ENCODE data around the gene RHOBTB3.
"Not testable (repeated sequence)": the region's sequence is repeated elsewhere in the genome, so short reads cannot be mapped to it uniquely, and the experiment has no call there.

RHOBTB3 gene

DNA sequence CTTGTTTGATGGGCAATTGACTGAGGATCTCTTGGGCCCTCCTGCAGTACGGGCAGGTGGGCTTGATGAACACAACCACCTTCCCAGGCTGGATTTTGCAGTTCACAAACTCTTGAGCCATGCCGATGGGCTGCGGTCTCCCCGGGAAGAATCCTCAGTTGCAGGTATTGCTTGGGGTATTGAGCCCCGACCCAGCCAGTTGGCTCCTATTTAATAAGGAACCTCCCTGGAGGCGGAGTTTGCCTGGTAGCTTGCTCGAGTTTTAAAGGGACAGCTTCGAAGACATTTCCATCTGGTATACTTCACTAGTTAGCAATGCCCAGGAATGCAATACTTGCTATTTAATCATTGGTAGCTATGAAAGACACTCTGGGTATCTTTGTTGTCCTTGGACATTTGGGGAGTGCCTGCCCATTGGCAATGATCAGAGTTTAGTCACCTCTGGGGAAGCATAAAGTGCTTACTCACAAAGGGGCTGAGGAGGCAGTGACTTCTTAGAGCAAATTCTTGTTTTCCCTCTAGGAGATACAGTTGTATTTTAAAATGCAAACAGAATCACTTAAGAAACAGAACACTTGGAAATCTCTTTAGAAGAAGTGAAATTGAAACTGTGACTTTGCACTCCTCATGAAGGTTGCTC is 91.5 kb downstream of the RHOBTB3 start, which contains the start of gene GLRX:
Gene GLRX, minus strand, starts transcription at position 185 of the 640 bp plus-strand sequence. Its CDS starts 64 bp downstream, at position 121.
- no peak for DNase-seq

GRCh38 chr5:95823218-95823737 is 92.1 kb downstream of the RHOBTB3 start:
- no peak for DNase-seq

GRCh38 chr5:95823738-95824609 is 92.8 kb downstream of the RHOBTB3 start:
- DNase-seq = no peak

DNA sequence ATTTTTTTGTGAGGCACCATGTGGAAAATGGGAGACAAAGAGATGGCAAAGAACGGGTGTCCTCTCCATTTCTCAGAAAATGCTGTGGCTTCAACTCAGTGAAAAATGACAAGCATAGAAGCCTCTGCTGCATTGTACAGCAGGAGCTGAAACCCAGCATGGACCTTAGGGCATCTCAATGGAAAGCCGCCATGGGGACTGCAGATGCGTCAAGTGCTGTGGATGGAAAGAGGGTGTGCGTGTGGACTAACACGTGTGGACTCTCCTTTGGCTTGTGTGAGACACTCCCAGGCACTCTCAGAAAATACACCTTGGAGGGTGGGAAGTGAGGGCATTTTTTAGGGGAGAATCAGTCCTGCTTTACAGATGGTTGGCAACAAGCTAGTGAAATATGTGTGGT is 93.6 kb downstream of the RHOBTB3 start:
- DNase-seq = no peak

DNA sequence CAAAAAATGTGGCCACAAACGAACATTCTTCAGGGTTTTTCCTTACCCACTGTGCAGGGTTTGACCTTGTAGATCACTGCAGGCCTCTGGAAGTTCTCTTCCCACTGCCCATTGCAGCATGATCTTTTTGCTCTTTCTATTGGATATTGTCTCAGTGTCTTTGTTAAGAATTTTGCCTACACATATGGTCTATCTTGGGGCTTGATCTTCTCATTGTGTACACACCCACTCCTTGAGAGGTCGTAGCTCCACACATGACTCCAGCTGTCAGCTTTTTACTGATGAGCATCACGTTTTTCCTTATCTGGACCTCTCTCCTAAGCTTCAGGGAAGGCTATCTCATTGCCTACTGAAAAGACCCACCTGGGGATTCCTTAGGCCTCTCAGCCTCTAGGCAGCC is 94.4 kb downstream of the RHOBTB3 start:
- no peak for DNase-seq

DNA sequence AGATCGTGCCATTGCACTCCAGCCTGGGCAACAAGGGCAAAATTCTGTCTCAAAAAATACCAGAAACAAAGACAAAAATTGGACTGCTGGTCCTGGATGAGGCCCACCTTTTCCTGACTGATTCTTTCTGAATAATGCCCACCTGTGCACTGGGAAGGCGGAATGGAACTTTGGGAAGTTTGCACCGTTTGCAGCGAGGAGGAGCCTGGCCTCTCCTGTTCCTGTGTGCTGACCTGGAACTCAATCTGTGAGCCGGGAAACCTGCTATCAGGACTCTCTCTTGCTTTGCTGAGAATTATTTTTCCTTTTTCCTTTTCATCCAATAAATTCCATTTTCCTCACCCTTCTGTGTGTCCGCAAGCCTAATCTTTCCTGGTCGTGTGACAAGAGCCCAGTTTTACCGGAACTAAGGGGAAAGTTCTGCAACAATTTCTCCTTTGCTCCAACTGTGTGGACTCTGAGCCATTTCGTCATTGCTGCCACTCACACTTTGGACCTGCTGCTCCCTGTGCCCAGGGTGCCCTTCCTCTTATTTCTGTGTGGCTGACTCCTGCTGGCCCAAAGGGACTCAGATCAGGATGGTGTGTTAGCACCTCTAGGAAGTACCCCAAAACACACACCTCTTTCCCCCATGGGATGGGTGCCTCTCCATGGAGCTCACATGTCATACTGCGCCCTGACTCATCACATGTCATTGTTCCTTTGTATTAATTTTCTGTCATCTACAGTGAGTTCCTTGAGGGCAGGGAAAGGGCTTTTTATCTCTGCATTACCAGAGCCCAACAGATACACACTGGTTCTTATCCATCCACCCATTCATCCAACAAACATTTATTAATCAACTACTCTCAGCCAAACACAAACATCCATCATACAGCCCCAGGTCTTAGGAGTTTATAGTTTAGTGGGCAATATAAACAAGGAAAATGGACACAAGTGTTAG is 96.1 kb downstream of the RHOBTB3 start:
- DNase-seq = no peak

DNA sequence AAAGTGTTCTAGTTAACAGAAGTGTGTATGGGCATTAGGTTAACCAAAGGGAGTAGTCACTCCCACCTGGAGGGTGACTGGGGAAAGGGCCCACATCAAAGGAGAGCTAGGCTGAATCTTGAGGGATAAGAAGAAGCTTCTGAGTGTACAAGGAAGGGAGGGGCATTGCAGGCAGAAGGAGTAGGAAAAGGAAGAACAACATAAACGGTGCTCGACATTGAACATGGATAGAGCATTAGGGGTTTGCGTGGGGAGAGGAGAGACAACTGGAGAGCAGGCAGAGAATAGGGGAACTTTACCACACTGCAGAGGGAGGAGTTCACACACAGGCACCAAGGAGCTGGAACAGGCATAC is 96.7 kb downstream of the RHOBTB3 start:
- DNase-seq = no peak

DNA sequence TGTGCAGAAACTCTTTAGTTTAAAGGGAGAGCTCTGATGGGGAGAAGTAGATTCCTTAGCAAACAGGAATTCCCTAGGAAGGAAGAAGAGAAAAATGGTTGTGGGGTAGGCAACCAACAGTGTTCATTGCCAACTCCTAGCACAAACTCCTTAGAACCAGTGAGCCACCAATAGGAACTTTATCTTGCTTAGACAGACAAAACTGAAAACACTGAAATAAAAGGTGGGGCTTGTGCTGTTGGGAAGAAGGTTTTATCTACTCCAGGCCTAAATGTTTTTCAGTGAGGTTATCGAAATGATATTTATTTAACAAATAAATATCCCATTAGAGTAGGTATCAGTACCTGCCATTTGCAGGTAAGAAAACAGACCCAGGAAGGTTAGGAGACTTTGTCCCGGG is 99.1 kb downstream of the RHOBTB3 start:
- no peak for DNase-seq

DNA sequence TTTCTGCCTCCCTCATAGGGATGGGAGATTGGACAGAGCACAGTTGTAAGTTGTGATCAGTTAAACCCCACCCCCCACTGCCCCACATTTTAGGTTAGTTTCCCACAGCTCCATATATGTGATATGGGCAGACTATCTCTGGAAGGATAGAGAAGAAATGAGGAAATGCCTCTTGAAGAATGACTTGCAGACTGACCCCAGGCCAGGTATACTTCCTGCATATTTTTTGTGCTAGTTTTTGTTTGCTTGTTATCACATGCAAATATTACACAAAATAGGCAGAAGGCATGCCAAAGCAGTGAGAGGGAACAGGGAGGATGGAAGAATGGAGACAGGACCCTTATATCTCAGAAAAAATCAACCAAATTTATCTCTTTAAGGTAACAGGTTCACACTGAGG is 101.5 kb downstream of the RHOBTB3 start:
- no peak for DNase-seq

DNA sequence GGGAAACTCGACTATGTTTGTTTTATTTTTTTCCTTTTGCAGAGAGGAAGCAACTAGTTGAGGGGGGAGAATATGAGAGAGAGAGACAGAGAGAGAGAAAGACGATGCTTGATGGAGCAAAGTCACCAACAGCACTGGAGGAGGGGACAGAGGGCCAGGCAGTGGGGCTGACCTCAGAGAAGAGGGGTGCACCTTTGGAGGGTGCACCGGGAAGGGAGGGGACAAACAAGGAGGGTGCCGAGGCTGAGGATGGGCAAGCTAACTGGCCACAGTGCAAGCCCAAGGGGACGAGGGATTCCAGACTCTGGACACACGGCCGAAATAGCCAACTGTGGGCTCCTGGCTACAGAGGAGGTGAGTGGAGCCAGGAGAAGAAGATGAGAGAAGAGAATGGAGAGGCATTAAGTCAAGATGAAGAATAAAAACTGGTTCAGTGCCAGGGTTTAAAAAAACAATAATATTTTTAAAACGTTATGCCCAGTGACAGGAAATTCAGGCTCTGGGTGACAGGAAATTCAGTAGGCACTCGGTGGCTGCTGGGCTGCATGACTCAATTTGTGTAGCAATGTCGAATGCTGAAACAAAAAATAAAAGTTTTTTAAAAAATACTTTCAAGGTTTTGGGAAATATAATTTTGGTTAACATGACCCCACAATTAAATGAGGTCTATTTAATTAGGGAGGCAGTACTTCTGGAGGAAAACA is 104.7 kb downstream of the RHOBTB3 start:
- DNase-seq = no peak

- no peak for DNase-seq
Observed at GRCh38 chr5:95836544-95836943, 105.4 kb downstream of the RHOBTB3 start.

DNA sequence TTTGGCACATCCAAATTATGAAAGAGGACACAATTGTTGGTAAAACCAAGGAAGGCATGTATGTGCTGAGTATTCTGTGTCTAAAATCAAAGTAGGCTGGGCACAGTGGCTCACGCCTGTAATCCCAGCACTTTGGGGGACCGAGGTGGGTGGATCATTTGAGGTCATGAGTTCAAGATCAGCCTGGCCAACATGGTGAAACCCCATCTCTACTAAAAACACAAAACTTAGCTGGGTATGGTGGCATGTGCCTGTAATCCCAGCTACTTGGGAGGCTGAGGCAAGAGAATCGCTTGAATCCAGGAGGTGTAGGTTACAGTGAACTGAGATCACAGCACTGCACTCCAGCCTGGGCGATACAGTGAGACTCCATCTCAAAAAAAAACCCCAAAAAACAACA is 105.8 kb downstream of the RHOBTB3 start:
- DNase-seq = not testable (repeated sequence)

DNA sequence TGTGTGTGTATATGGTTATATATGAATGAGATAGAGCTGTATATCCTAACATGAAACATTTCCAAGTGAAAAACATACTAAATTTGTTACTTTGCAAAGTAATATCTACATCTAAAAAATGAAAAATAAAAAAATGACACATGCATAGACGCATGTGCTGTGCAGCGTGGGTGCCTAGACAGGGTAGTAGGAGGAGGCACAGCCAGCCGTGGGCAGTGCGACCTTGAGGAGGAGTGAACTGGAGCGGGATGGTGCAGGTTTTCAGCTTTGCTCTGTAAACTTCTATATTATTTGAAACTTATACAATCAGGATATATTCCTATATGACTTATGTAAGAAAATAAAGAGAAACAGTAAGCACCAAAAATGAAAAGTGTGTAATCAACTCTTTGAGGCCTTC is 106.4 kb downstream of the RHOBTB3 start:
- DNase-seq = no peak

DNA sequence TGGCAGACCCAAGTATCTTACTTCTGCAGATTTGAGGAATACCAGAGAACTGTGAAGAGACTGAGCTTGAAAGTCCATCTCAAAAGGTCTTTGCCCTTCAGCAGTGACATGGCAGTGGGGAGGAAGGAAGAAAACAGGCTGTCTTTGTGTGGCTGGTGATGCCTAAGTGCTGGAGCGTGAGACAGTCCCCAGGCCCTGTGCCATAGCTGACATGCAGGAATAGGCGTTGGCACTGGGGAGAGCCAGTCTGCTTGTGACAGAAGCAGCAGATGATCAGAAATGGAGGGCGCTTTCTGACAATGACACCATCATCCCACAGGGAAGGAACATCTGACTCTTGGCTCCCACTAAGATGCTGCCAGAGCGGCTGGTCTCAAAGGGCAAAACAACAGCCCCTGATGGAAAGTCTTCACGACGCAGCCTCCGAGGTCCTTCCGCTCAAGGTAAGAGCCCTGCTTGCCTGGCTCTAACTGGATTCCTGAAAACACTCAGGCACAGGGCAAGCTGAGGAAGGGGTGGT is 106.9 kb downstream of the RHOBTB3 start:
- no peak for DNase-seq

GRCh38 chr5:95838556-95838955 is 107.4 kb downstream of the RHOBTB3 start:
- DNase-seq = no peak

GRCh38 chr5:95839658-95840057 is 108.5 kb downstream of the RHOBTB3 start:
- no peak for DNase-seq

DNA sequence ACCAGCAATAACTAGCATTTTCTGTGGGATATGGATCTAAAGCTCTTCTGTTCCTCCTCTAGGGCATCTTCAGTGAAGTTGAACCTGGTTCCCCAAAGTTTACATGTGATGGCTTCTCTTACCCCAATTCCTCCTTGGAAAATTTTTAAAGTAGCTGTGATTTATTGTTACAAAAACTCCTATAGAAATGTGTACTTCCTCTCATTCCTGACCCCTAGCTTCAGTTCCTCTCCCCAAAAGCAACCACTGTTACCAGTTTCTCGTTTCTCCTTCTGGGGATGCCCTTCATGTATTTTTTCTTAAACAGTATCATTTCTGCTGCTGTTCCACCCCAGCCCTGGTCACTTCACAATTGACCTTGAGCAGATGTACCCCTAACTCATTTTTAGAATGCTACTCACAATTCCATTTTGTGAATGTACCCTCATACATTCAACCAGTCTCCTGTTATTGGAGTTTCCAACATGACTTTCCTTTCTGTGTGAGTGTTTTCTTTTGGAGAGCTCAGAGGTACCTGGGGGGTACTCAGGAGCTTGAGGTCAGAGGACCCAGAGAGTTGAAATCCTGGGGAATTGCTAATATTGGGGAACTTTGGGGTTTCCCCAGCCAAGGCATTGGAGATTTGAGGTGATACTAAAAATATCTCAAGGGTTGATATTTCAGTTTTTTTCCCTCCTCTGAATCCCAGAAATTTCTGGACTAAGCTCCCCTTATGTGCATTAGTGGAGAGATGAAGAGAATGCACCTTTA is 110.0 kb downstream of the RHOBTB3 start:
- no peak for DNase-seq

DNA sequence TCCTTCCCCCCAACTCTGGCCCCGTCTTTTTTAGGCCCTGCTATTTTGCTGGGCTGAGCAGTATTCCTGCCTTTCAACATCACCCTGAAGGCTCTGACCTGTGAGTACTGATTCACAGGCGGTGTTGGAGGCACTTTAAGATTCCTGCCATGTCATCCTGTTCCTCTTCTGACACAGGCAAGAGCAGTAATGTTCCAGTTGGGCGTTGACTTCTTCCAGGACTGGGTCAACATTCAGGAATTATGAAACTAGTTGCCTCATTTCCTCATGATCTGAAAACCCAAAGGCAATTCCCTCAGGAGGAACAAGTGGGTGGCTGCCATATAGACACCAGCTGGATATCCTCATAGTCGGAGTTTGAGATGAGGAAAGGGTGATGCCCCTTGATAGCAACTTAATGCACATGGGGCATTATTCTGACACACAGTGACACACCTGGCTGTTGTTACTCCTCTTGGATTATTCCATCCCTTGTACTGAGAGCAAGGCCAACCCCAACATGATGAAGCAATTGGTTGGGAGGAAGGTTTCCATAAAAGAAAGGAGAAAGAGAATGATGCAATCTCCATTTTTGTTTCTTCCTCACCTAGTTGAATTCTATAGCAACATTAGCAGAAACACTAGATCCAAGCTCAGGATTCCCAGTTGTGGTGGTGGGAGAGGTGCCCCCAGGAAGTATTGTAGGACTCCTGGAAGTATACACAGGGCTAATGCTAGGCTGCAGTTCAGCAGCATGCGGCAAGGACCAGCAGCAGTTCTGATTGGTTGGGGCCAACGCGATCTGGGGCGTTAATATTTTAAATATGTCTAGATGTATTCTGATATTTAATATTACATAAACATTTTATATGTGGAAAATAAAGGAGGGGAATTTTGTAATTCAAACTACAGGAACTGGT is 111.0 kb downstream of the RHOBTB3 start:
- no peak for DNase-seq

- peak; percentile 42 to 51 for DNase-seq
Observed at GRCh38 chr5:95842854-95843544, 111.9 kb downstream of the RHOBTB3 start.

Measured in stimulated activated CD4-positive, alpha-beta T cell treated with anti-CD3 and anti-CD28 coated beads, Interleukin-2, amount 100 ng/mL, for 48 hours (primary cell).